Left ventricle myocardium inferior (tissue), 1 donor: ENCODE measurements around the gene GOLGA8R. TPM values are rescaled to one million over a fixed set of nuclear protein-coding genes. Genes with fewer than 3 reads are reported as not detected.
"Not testable (repeated sequence)": the region's sequence is repeated elsewhere in the genome, so short reads cannot be mapped to it uniquely, and the experiment has no call there.

Experiments used
- DNase-seq: peaks from one replicate; pipeline ENCODE4 v3.0.0-alpha.2; 2020
- H3K27ac ChIP-seq: fragments of 200-600 bp; replicated peaks from 2 replicates; pipeline ENCODE4 v1.8.0; 2021
- H3K27me3 ChIP-seq: fragments of 200-600 bp; 2 replicates; pipeline ENCODE4 v1.8.0; 2021; ENCODE audit warnings: low read depth
- H3K36me3 ChIP-seq: fragments of 200-600 bp; 2 replicates; pipeline ENCODE4 v1.8.0; 2021
- H3K4me1 ChIP-seq: fragments of 200-600 bp; 2 replicates; pipeline ENCODE4 v1.8.0; 2021
- H3K4me3 ChIP-seq: fragments of 200-600 bp; 2 replicates; pipeline ENCODE4 v1.8.0; 2021; ENCODE audit warnings: mild to moderate bottlenecking, moderate library complexity
- H3K9me3 ChIP-seq: fragments of 200-600 bp; replicated peaks from 2 replicates; pipeline ENCODE4 v1.8.0; 2021
- intact Hi-C: fragments of 100-400 bp; cut with micrococcal nuclease; formaldehyde crosslinking; loops from one replicate; pipeline ENCODE4 v1.11.0; 2022
- total RNA-seq: library from RNA; stranded (reverse); fragmentation: NEBNext Ultra II Directional; extraction: Animal tissue kit (Norgen Biotek cat#: 25700); gene quantifications from one replicate; pipeline ENCODE4 v1.2.1, GENCODE V29; 2021
- donor health status: DM: no; HTN: yes; CAD: no; lungs with severe emphysema.

Gene GOLGA8R
- total RNA-seq, 1 donor from 2014 or later: 3.5 TPM

GRCh38 chr15:30376375-30377081 is 37.5 kb downstream of the GOLGA8R start:
- intact Hi-C loops, DNase-seq, H3K27me3 ChIP-seq, H3K4me3 ChIP-seq, H3K27ac ChIP-seq, H3K4me1 ChIP-seq, H3K9me3 ChIP-seq, H3K36me3 ChIP-seq: not testable (repeated sequence)

DNA sequence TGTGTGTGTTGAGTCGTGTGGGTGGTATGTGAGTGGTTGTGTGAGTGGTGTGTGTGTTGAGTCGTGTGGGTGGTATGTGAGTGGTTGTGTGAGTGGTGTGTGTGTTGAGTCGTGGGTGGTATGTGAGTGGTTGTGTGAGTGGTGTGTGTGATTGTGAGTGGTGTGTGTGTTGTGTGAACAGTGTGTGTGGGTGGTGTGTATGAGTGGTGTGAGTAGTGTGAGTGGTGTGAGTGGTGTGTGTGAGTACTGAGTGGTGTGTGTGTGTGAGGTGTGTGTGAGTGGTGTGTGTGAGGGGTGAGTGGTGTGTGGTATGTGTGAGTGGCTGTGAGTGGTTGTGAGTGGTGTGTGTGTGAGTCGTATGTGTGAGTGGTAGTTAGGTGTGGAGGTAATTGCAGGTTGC is 38.2 kb downstream of the GOLGA8R start:
- DNase-seq, H3K27me3 ChIP-seq, H3K9me3 ChIP-seq, intact Hi-C loops, H3K4me1 ChIP-seq, H3K27ac ChIP-seq, H3K36me3 ChIP-seq, H3K4me3 ChIP-seq: not testable (repeated sequence)

- DNase-seq, H3K36me3 ChIP-seq: not testable (repeated sequence)
These were observed 39.2 kb downstream of the GOLGA8R start for GRCh38 chr15:30374862-30375261.

DNA sequence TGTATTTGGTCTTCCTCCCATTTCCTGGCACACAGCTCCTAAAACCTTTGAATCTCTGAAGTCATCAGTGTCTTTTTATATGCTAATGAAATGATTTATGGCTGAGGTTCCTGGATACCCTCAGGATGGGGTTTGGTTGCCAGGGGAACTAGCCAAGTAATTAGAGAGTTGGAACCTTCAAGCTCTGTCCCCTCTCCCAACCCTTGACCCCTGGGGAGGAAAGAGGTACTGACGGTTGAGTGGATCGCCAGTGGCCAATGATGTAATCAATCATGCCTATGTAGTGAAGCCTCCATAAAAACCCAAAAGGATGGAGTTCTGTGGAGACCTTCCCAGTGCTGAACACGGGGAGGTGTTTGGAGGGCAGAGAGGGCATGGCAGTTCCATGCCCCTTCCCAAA is 45.8 kb downstream of the GOLGA8R start:
- H3K27me3 ChIP-seq, H3K4me1 ChIP-seq, DNase-seq, H3K9me3 ChIP-seq, H3K36me3 ChIP-seq, H3K27ac ChIP-seq, H3K4me3 ChIP-seq, intact Hi-C loops: not testable (repeated sequence)

More at GRCh38 chr15:30374862-30375261, 39.2 kb downstream of the GOLGA8R start:
- intact Hi-C loops, H3K4me3 ChIP-seq, H3K4me1 ChIP-seq, H3K27me3 ChIP-seq, H3K27ac ChIP-seq, H3K9me3 ChIP-seq: not testable (repeated sequence)

DNA sequence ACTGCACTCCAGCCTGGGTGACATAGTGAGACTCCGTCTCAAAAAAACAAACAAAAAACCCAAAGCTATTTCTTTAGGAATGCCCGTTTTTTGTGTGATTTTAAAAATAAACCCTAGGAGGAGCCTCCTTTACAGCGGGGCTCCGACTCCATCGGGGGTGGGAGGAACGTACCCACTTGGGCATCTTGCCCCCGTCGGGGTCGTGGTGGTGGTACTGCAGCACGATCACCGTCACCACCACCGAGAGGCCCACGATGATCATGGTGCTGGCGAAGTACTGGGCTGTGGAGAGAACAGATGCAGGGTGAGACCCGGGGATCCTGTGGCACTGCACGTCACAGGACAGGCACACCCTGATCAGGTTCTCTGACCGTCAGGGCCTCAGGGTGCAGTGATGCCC is 46.8 kb downstream of the GOLGA8R start:
- H3K36me3 ChIP-seq, H3K27me3 ChIP-seq, intact Hi-C loops, H3K4me1 ChIP-seq, H3K27ac ChIP-seq, DNase-seq, H3K4me3 ChIP-seq, H3K9me3 ChIP-seq: not testable (repeated sequence)

- H3K36me3 ChIP-seq, H3K4me1 ChIP-seq, DNase-seq, H3K27me3 ChIP-seq, H3K4me3 ChIP-seq, intact Hi-C loops, H3K9me3 ChIP-seq, H3K27ac ChIP-seq: not testable (repeated sequence)
These were observed 52.7 kb downstream of the GOLGA8R start for GRCh38 chr15:30361404-30361803.

GRCh38 chr15:30360990-30361389 is 53.1 kb downstream of the GOLGA8R start:
- DNase-seq, H3K9me3 ChIP-seq, H3K27ac ChIP-seq, H3K4me1 ChIP-seq, H3K4me3 ChIP-seq, intact Hi-C loops, H3K27me3 ChIP-seq, H3K36me3 ChIP-seq: not testable (repeated sequence)

DNA sequence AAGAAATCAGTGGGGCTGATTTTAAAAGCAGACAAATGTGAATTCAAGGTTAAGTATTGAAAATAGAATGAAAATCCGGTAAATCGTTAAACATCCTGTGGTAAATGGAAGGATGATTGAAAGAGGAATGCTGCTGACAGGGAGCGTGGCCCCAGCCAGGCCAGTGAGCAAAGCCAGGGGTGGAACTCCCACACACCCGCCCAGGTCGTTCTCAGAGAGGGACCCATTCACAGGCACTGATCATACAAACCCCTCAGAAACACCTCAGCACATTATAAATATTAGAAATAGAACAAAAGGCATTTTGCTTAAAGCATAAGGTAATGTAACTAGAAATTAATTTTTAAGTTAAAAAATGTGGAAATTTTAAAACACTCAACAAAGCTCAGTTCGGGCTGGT is 59.0 kb downstream of the GOLGA8R start:
- H3K4me3 ChIP-seq, DNase-seq, H3K4me1 ChIP-seq, H3K27ac ChIP-seq, H3K9me3 ChIP-seq, H3K27me3 ChIP-seq, H3K36me3 ChIP-seq, intact Hi-C loops: not testable (repeated sequence)

Other genes with a start within 250 kb of the GOLGA8R start
- gene CHRFAM7A, start 20.7 kb downstream of the GOLGA8R start, total RNA-seq: 2.4 TPM
- 0.74 TPM for gene GOLGA8Q, start 137.8 kb upstream of the GOLGA8R start, total RNA-seq
- gene GOLGA8H, start 189.8 kb upstream of the GOLGA8R start, total RNA-seq: 0.16 TPM